H1 (cell line): Measurements from ENCODE around the gene SOS1. TPM values are rescaled to one million over a fixed set of nuclear protein-coding genes. Genes with fewer than 3 reads are reported as not detected.

Source experiments
- CTCF ChIA-PET: fragments of 300-600 bp; sonication (Branson Sonifier 250); formaldehyde crosslinking; loops from one replicate; lab custom pipeline; 2021; ENCODE audit not compliant: partially characterized antibody; lab: Charles Lee
- POLR2A ChIA-PET: fragments of 300-600 bp; sonication (Branson Sonifier 250); formaldehyde crosslinking; loops from one replicate; lab custom pipeline; 2021; ENCODE audit warnings: inconsistent platforms; ENCODE audit not compliant: partially characterized antibody; lab: Charles Lee
- DNase-seq, 2 experiments: peaks; one replicate each; pipeline versions ENCODE4 v3.0.0 to v3.0.0-alpha.2; 2010 to 2022; ENCODE audit warnings: low spot score in 2 of 2, low read depth in 1 of 2, mixed read lengths in 1 of 2
- FAIRE-seq: peaks from 2 replicates; lab custom pipeline; 2011; peaks lifted over from hg19 to GRCh38; lab: Jason Lieb, UNC
- H2AFZ ChIP-seq: 2 replicates; pipeline ENCODE4 v1.8.1; 2012; ENCODE audit warnings: low read length, inconsistent platforms
- H2AK5ac ChIP-seq: 2 replicates; pipeline ENCODE4 v1.6.1; 2013; ENCODE audit warnings: low read depth, low read length
- H2BK120ac ChIP-seq: replicated peaks from 2 replicates; pipeline ENCODE3; 2013; ENCODE audit warnings: low read depth, low read length, inconsistent platforms
- H2BK12ac ChIP-seq: 2 replicates; pipeline ENCODE4 v1.6.1; 2013; ENCODE audit warnings: low read depth, low read length
- H2BK15ac ChIP-seq: 2 replicates; pipeline ENCODE4 v1.6.1; 2013; ENCODE audit warnings: low read length
- H2BK20ac ChIP-seq: 2 replicates; pipeline ENCODE4 v1.6.1; 2013; ENCODE audit warnings: low read length
- H2BK5ac ChIP-seq: 2 replicates; pipeline ENCODE4 v1.6.1; 2013; ENCODE audit warnings: low read depth, low read length
- H3K14ac ChIP-seq: 2 replicates; pipeline ENCODE4 v1.6.1; 2013; ENCODE audit warnings: inconsistent platforms; ENCODE audit not compliant: insufficient read length
- H3K18ac ChIP-seq: 2 replicates; pipeline ENCODE4 v1.6.1; 2013; ENCODE audit warnings: low read length; ENCODE audit errors: extremely low read depth
- H3K23ac ChIP-seq: 2 replicates; pipeline ENCODE4 v1.6.1; 2013; ENCODE audit warnings: inconsistent platforms; ENCODE audit not compliant: insufficient read length
- H3K23me2 ChIP-seq: 2 replicates; pipeline ENCODE4 v1.6.1; 2013; ENCODE audit warnings: low read depth, low read length
- H3K27ac ChIP-seq: 2 replicates; pipeline ENCODE4 v1.6.1; 2011; ENCODE audit warnings: low read depth, low read length, inconsistent platforms
- H3K27me3 ChIP-seq, 4 experiments: replicated peaks in 1 of 4; 1 replicate in 1 of 4; 2 replicates in 3 of 4; pipeline versions ENCODE4 v1.6.1 to v1.8.1; 2011 to 2013; ENCODE audit warnings: low read length in 3 of 4, mild to moderate bottlenecking in 3 of 4, inconsistent platforms in 2 of 4, mixed read lengths in 2 of 4, moderate library complexity in 1 of 4; ENCODE audit not compliant: control insufficient read depth in 3 of 4, insufficient read depth in 3 of 4; ENCODE audit errors: extremely low read depth in 1 of 4
- H3K36me3 ChIP-seq, 4 experiments: 2 replicates each; pipeline versions ENCODE4 v1.6.1 to v1.8.1; 2011 to 2013; ENCODE audit warnings: mild to moderate bottlenecking in 4 of 4, low read length in 3 of 4, moderate library complexity in 2 of 4, control low read depth in 1 of 4, inconsistent platforms in 1 of 4; ENCODE audit not compliant: insufficient read depth in 4 of 4, control insufficient read depth in 2 of 4
- H3K4ac ChIP-seq: replicated peaks from 2 replicates; pipeline ENCODE3; 2013; ENCODE audit warnings: low read length, low read depth, mixed read lengths, inconsistent platforms; ENCODE audit not compliant: insufficient read length
- H3K4me1 ChIP-seq, 4 experiments: replicated peaks in 1 of 4; 1 replicate in 1 of 4; 2 replicates in 3 of 4; pipeline versions ENCODE4 v1.6.1 to v1.8.1; 2011 to 2013; ENCODE audit warnings: low read length in 3 of 4, inconsistent platforms in 2 of 4, mixed read lengths in 1 of 4; ENCODE audit not compliant: insufficient read depth in 4 of 4, control insufficient read depth in 3 of 4
- H3K4me2 ChIP-seq, 2 experiments: 2 replicates each; pipeline versions ENCODE4 v1.6.1 to v1.8.1; 2011 to 2013; ENCODE audit warnings: low read depth in 2 of 2, low read length in 2 of 2, control low read depth in 1 of 2, inconsistent platforms in 1 of 2, mild to moderate bottlenecking in 1 of 2; ENCODE audit not compliant: insufficient read depth in 1 of 2
- H3K4me3 ChIP-seq, 4 experiments: fragments of 200-600, 300-600 bp in 1 of 4; sonication (generic), shearing (Covaris generic), sonication (Bioruptor Twin) in 1 of 4; 2 replicates each; pipeline versions ENCODE4 v1.5.1 to v1.8.1; 2011 to 2016; ENCODE audit warnings: low read length in 4 of 4, low read depth in 3 of 4, control low read depth in 2 of 4, inconsistent platforms in 2 of 4, mild to moderate bottlenecking in 2 of 4, mixed read lengths in 1 of 4, moderate library complexity in 1 of 4; ENCODE audit not compliant: insufficient read depth in 2 of 4; ENCODE audit errors: extremely low read depth in 1 of 4
- H3K56ac ChIP-seq: replicated peaks from 2 replicates; pipeline ENCODE3; 2013; ENCODE audit warnings: low read depth, mild to moderate bottlenecking, mixed read lengths, low read length, inconsistent platforms; ENCODE audit not compliant: insufficient read length
- H3K79me1 ChIP-seq: 2 replicates; pipeline ENCODE4 v1.6.1; 2013; ENCODE audit warnings: low read depth, low read length, control low read depth
- H3K79me2 ChIP-seq, 2 experiments: 2 replicates each; pipeline versions ENCODE4 v1.6.1 to v1.8.1; 2012 to 2013; ENCODE audit warnings: low read length in 2 of 2, mild to moderate bottlenecking in 2 of 2, inconsistent platforms in 1 of 2; ENCODE audit not compliant: insufficient read depth in 2 of 2, control insufficient read depth in 1 of 2
- H3K9ac ChIP-seq, 4 experiments: replicated peaks in 1 of 4; 1 replicate in 1 of 4; 2 replicates in 3 of 4; pipeline versions ENCODE4 v1.6.1 to v1.8.1; 2011 to 2013; ENCODE audit warnings: low read depth in 3 of 4, low read length in 3 of 4, control low read depth in 2 of 4, mild to moderate bottlenecking in 2 of 4, moderate library complexity in 2 of 4, inconsistent platforms in 1 of 4; ENCODE audit errors: extremely low read depth in 1 of 4
- H3K9me3 ChIP-seq, 2 experiments: 2 replicates each; pipeline versions ENCODE4 v1.6.1 to v1.8.1; 2012 to 2013; ENCODE audit warnings: mild to moderate bottlenecking in 2 of 2, moderate library complexity in 2 of 2, control low read depth in 1 of 2, inconsistent platforms in 1 of 2, low read depth in 1 of 2, low read length in 1 of 2, mixed read lengths in 1 of 2; ENCODE audit not compliant: insufficient read depth in 2 of 2
- H4K20me1 ChIP-seq, 2 experiments: replicated peaks in 1 of 2; 2 replicates each; pipeline versions ENCODE3 to v1.8.1; 2011 to 2013; ENCODE audit warnings: inconsistent platforms in 2 of 2, low read length in 2 of 2, mild to moderate bottlenecking in 1 of 2; ENCODE audit not compliant: insufficient read depth in 2 of 2, control insufficient read depth in 1 of 2
- H4K5ac ChIP-seq: 2 replicates; pipeline ENCODE4 v1.6.1; 2013; ENCODE audit warnings: low read length, low read depth, mixed read lengths, inconsistent platforms; ENCODE audit not compliant: insufficient read length
- H4K8ac ChIP-seq: 2 replicates; pipeline ENCODE4 v1.8.0; 2013; ENCODE audit warnings: mild to moderate bottlenecking, moderate library complexity, low read length, inconsistent platforms; ENCODE audit not compliant: insufficient read depth; ENCODE audit errors: extremely low read depth
- H4K91ac ChIP-seq: replicated peaks from 2 replicates; pipeline ENCODE3; 2013; ENCODE audit warnings: low read length, mixed read lengths, inconsistent platforms; ENCODE audit not compliant: insufficient read length
- ATF3 ChIP-seq: IDR thresholded peaks from 2 replicates; pipeline ENCODE4 v1.6.1; 2011; ENCODE audit warnings: low read depth, mild to moderate bottlenecking, low read length; ENCODE audit not compliant: insufficient read depth
- EP300 ChIP-seq, 2 experiments: IDR thresholded peaks; 1 replicate in 1 of 2; 2 replicates in 1 of 2; pipeline ENCODE4 v1.6.1; 2011 to 2012; ENCODE audit warnings: low read depth in 2 of 2, low read length in 2 of 2, mild to moderate bottlenecking in 2 of 2, borderline replicate concordance in 1 of 2, inconsistent platforms in 1 of 2, moderate library complexity in 1 of 2
- HDAC2 ChIP-seq, 2 experiments: fragments of 300-600 bp in 1 of 2; sonication (generic) in 1 of 2; IDR thresholded peaks; 2 replicates each; pipeline ENCODE4 v1.6.1; 2011 to 2012; ENCODE audit warnings: low read depth in 2 of 2, low read length in 2 of 2, mild to moderate bottlenecking in 2 of 2, moderate library complexity in 2 of 2, borderline replicate concordance in 1 of 2, inconsistent platforms in 1 of 2
- HDAC6 ChIP-seq: IDR thresholded peaks from one replicate; pipeline ENCODE4 v1.7.1; 2012; ENCODE audit warnings: low read depth, mild to moderate bottlenecking, inconsistent platforms, low read length, moderate library complexity
- JUND ChIP-seq: IDR thresholded peaks from 2 replicates; pipeline ENCODE4 v1.6.1; 2011; ENCODE audit warnings: mild to moderate bottlenecking, improper control_type of control experiment, low read length
- RXRA ChIP-seq: IDR thresholded peaks from 2 replicates; pipeline ENCODE4 v1.6.1; 2011; ENCODE audit warnings: low read depth, mild to moderate bottlenecking, low read length, moderate library complexity; ENCODE audit not compliant: insufficient read depth
- SIX5 ChIP-seq: IDR thresholded peaks from 2 replicates; pipeline ENCODE4 v1.6.1; 2011; ENCODE audit warnings: mild to moderate bottlenecking, low read depth, low read length
- SP1 ChIP-seq: IDR thresholded peaks from 2 replicates; pipeline ENCODE4 v1.6.1; 2011; ENCODE audit warnings: low read depth, low read length
- SP2 ChIP-seq: IDR thresholded peaks from 2 replicates; pipeline ENCODE4 v1.6.1; 2012; ENCODE audit warnings: mild to moderate bottlenecking, low read length, inconsistent platforms
- SUZ12 ChIP-seq: fragments of 200-600 bp; sonication (generic); IDR thresholded peaks from 2 replicates; pipeline ENCODE4 v1.6.1; 2012; ENCODE audit warnings: mild to moderate bottlenecking, inconsistent platforms, low read length, moderate library complexity, mixed read lengths
- TCF12 ChIP-seq: IDR thresholded peaks from 2 replicates; pipeline ENCODE4 v1.6.1; 2011; ENCODE audit warnings: low read depth, mild to moderate bottlenecking, low read length
- USF2 ChIP-seq: IDR thresholded peaks from 2 replicates; pipeline ENCODE4 v1.6.1; 2011; ENCODE audit warnings: low read length, improper control_type of control experiment
- WGBS, 2 experiments: shearing (Covaris generic) in 1 of 2; methylation state at CpG; one replicate each; pipeline versions ENCODE4 v1.1.6 to v1.1.7; 2013 to 2015; ENCODE audit warnings: low lambda C conversion rate in 2 of 2, mixed read lengths in 2 of 2, inconsistent platforms in 1 of 2, low coverage in 1 of 2, missing lambda C conversion rate in 1 of 2; ENCODE audit not compliant: insufficient replicate concordance in 2 of 2, insufficient coverage in 1 of 2, insufficient read length in 1 of 2; ENCODE audit errors: extremely low coverage in 1 of 2, missing lambda C conversion rate in 1 of 2; 5-methylcytosine and 5-hydroxymethylcytosine counted together
- polyA plus RNA-seq, 7 experiments: library from polyadenylated mRNA; depleted of rRNA in 3 of 7; stranded (reverse) in 5 of 7; unstranded in 2 of 7; fragments of >200 nt in 5 of 7; fragments of 200-250 nt in 2 of 7; gene quantifications; 1 replicate in 5 of 7; 2 replicates in 1 of 7; 4 replicates in 1 of 7; pipeline versions ENCODE4 v1.2.1 to v1.2.3, GENCODE V29; 2011 to 2013; ENCODE audit warnings: missing spikeins in 2 of 7, mixed read lengths in 2 of 7
- total RNA-seq: library from RNA; stranded (reverse); fragmentation: NEBNext Ultra II Directional; extraction: Animal tissue kit (Norgen Biotek cat#: 25700); gene quantifications from 2 replicates; pipeline ENCODE4 v1.2.1, GENCODE V29; 2021

Gene SOS1
- total and polyA plus RNA-seq, 2 of the 8 experiments (the other 6 are each of a cell fraction or from before 2014, with no cell fraction given): 25.7 to 27.0 TPM

GRCh38 chr2:39154944-39155343, 34.1 kb upstream of the SOS1 start:
- Histone ChIP-seq H4K91ac (no peak overlapping the region), H2AK5ac (no peak overlapping the region), H3K79me1 (no peaks in the 10 kb centered on the region), H3K23me2 (no peaks in the 10 kb centered on the region), H3K27me3 (no peaks in the 10 kb centered on the region), H3K18ac (0 out of 2 replicates have a peak overlapping the region, but pooled peaks have one; percentile 9), H3K36me3 (no peaks in the 10 kb centered on the region), H3K56ac (no peak overlapping the region), H3K4me2 (peak overlapping the region; percentile 12 to 27; a peak in 1 of 4 replicates), H3K27ac (no peak overlapping the region), H2BK120ac (no peak overlapping the region), H3K4me3 (no peak overlapping the region), H2BK12ac (0 out of 2 replicates have a peak overlapping the region, but pooled peaks have one; percentile 19), H4K20me1 (no peaks in the 10 kb centered on the region), H3K79me2 (no peaks in the 10 kb centered on the region), H2BK20ac (no peak overlapping the region), H4K5ac (no peak overlapping the region), H3K9ac (no peak overlapping the region), H3K4ac (no peak overlapping the region), H2BK5ac (no peak overlapping the region), H2AFZ (peak overlapping the region; percentile 99), H3K14ac (no peak overlapping the region), H4K8ac (no peak overlapping the region), H3K4me1 (peaks cover 0 to 4% (median 0%) of the 10 kb centered on the region in 4 experiments; a peak in 1 of 7 replicates), H2BK15ac (no peak overlapping the region), H3K23ac (no peak overlapping the region), H3K9me3 (no peaks in the 10 kb centered on the region)
- FAIRE-seq (peak; percentile 13), DNase-seq (no peak)
- 85% methylated on average over 3 of the region's 3 CpGs; no CpG with 5 or more reads in 1 of the 2 experiments for WGBS, 2 experiments
- POLR2A ChIA-PET: no interaction called here
- CTCF ChIA-PET: interaction anchor here (0.6 to 1.7 kb wide), 6 partner anchors 10 to 73 kb away, joined by 3 to 5 read pairs (median 4); no protein-coding TSS in a partner anchor
- no peak for TF ChIP-seq ATF3
- TF ChIP-seq HDAC2 (IDR thresholded peaks at IDR 0.05; ENCODE audit: borderline replicate concordance in 1 of 2, low read depth in 2 of 2, low read length in 2 of 2): no peak
- TF ChIP-seq RXRA: no peak
- no peak for TF ChIP-seq USF2
- no peak for TF ChIP-seq SP1
- TF ChIP-seq SP2: no peak
- TF ChIP-seq TCF12: no peak
- TF ChIP-seq EP300 (IDR thresholded peaks at IDR 0.05; ENCODE audit: borderline replicate concordance in 1 of 2, low read depth in 2 of 2, low read length in 2 of 2): no peak
- TF ChIP-seq SUZ12: no peak
- no peak for TF ChIP-seq JUND
- no peak for TF ChIP-seq SIX5
- no peak for TF ChIP-seq HDAC6
